SK-N-SH (cell line): Measurements from ENCODE around the gene WEE2. TPM values are rescaled to one million over a fixed set of nuclear protein-coding genes. Genes with fewer than 3 reads are reported as not detected.

ENCODE experiments used
- CTCF ChIA-PET: fragments of 300-600, 350-600 bp; formaldehyde crosslinking; extraction: SDS; loops from one replicate; lab custom pipeline; 2021; lab: Yijun Ruan, JAX
- POLR2A ChIA-PET: fragments of 350-600 bp; sonication (Branson Sonifier 250); formaldehyde crosslinking; extraction: SDS; loops from one replicate; lab custom pipeline; 2020; ENCODE audit warnings: antibody characterized with exemption, inconsistent platforms; lab: Yijun Ruan, JAX
- DNase-seq: peaks from one replicate; pipeline ENCODE4 v3.0.0; 2012
- H2AFZ ChIP-seq: fragments of 200-600 bp; sonication (generic); 2 replicates; pipeline ENCODE4 v1.8.1; 2016; ENCODE audit warnings: antibody characterized with exemption, mild to moderate bottlenecking, low read depth
- H3F3A ChIP-seq: fragments of 200-600 bp; sonication (generic); replicated peaks from 2 replicates; pipeline ENCODE3; 2016; ENCODE audit warnings: antibody characterized with exemption, mild to moderate bottlenecking; ENCODE audit not compliant: insufficient read depth
- H3K27ac ChIP-seq, 2 experiments: fragments of 200-500 bp in 1 of 2; fragments of 200-600 bp in 1 of 2; sonication (Bioruptor generic) in 1 of 2; sonication (generic), shearing (Covaris generic) in 1 of 2; 2 replicates each; pipeline versions ENCODE4 v1.5.1 to v1.6.1; 2014 to 2016; ENCODE audit warnings: low read depth in 2 of 2, inconsistent platforms in 1 of 2, low read length in 1 of 2, mild to moderate bottlenecking in 1 of 2, mixed read lengths in 1 of 2
- H3K27me3 ChIP-seq: fragments of 200-600 bp; sonication (generic), shearing (Covaris generic); 2 replicates; pipeline ENCODE4 v1.6.1; 2016; ENCODE audit warnings: mixed run types; ENCODE audit not compliant: insufficient read depth
- H3K36me3 ChIP-seq, 2 experiments: fragments of 200-500 bp in 1 of 2; fragments of 200-600 bp in 1 of 2; sonication (Bioruptor generic) in 1 of 2; sonication (generic) in 1 of 2; replicated peaks in 1 of 2; 2 replicates each; pipeline versions ENCODE3 to v1.5.1; 2014 to 2016; ENCODE audit warnings: low read length in 1 of 2, mild to moderate bottlenecking in 1 of 2; ENCODE audit not compliant: insufficient read depth in 2 of 2, control insufficient read depth in 1 of 2
- H3K4me1 ChIP-seq, 2 experiments: fragments of 200-500 bp in 1 of 2; fragments of 200-600 bp in 1 of 2; sonication (Bioruptor generic) in 1 of 2; sonication (generic), shearing (Covaris generic) in 1 of 2; 2 replicates each; pipeline versions ENCODE4 v1.5.1 to v1.6.1; 2014 to 2016; ENCODE audit warnings: low read depth in 1 of 2, low read length in 1 of 2, mixed run types in 1 of 2; ENCODE audit not compliant: insufficient read depth in 2 of 2, control insufficient read depth in 1 of 2
- H3K4me2 ChIP-seq: fragments of 200-600 bp; sonication (generic), shearing (Covaris generic); 2 replicates; pipeline ENCODE4 v1.6.1; 2017; ENCODE audit warnings: mixed run types
- H3K4me3 ChIP-seq, 2 experiments: fragments of 200-500 bp in 1 of 2; fragments of 200-600 bp in 1 of 2; sonication (Bioruptor generic) in 1 of 2; sonication (generic), shearing (Covaris generic) in 1 of 2; 2 replicates each; pipeline versions ENCODE4 v1.5.1 to v1.8.1; 2014 to 2016; ENCODE audit warnings: low read depth in 2 of 2, inconsistent platforms in 1 of 2, low read length in 1 of 2, mild to moderate bottlenecking in 1 of 2, mixed read lengths in 1 of 2, moderate library complexity in 1 of 2
- H3K79me2 ChIP-seq: fragments of 200-600 bp; sonication (generic); 2 replicates; pipeline ENCODE4 v1.8.1; 2017; ENCODE audit warnings: mild to moderate bottlenecking; ENCODE audit not compliant: insufficient read depth
- H3K9ac ChIP-seq: fragments of 200-600 bp; sonication (generic); 2 replicates; pipeline ENCODE4 v1.6.1; 2017; ENCODE audit warnings: mixed run types
- H3K9me2 ChIP-seq: fragments of 200-600 bp; sonication (generic); 2 replicates; pipeline ENCODE4 v1.6.1; 2017; ENCODE audit warnings: mixed run types
- H3K9me3 ChIP-seq: fragments of 200-600 bp; sonication (generic); 2 replicates; pipeline ENCODE4 v1.6.1; 2017; ENCODE audit warnings: mixed run types, mild to moderate bottlenecking, moderate library complexity
- H4K20me1 ChIP-seq: fragments of 200-600 bp; sonication (generic); 2 replicates; pipeline ENCODE4 v1.6.1; 2017; ENCODE audit warnings: mild to moderate bottlenecking, mixed run types; ENCODE audit not compliant: insufficient read depth
- CHD2 ChIP-seq: fragments of 150-350 bp; IDR thresholded peaks from 2 replicates; pipeline ENCODE4 v1.6.1; 2018; ENCODE audit warnings: low read length; ENCODE audit not compliant: partially characterized antibody
- ELF1 ChIP-seq: IDR thresholded peaks from 2 replicates; pipeline ENCODE4 v1.4.0; 2012
- EP300 ChIP-seq, 2 experiments: IDR thresholded peaks; 2 replicates each; pipeline versions ENCODE4 v1.4.0 to v1.6.1; 2012; ENCODE audit warnings: borderline replicate concordance in 1 of 2, low read depth in 1 of 2, low read length in 1 of 2
- EZH2phosphoT487 ChIP-seq: fragments of 200-600 bp; sonication (generic); IDR thresholded peaks from 2 replicates; pipeline ENCODE4 v1.6.1; 2017; ENCODE audit warnings: low read depth, mixed run types, mild to moderate bottlenecking, antibody characterized with exemption, moderate library complexity, borderline replicate concordance
- FOSL2 ChIP-seq: IDR thresholded peaks from 2 replicates; pipeline ENCODE4 v1.4.0; 2012; ENCODE audit warnings: low read depth, mild to moderate bottlenecking, moderate library complexity, borderline replicate concordance
- GABPA ChIP-seq: IDR thresholded peaks from 2 replicates; pipeline ENCODE4 v1.4.0; 2012; ENCODE audit warnings: low read depth, mild to moderate bottlenecking
- IRF3 ChIP-seq: fragments of 150-350 bp; IDR thresholded peaks from 2 replicates; pipeline ENCODE4 v1.6.1; 2016; ENCODE audit warnings: mild to moderate bottlenecking, low read depth, low read length
- JUND ChIP-seq: IDR thresholded peaks from 2 replicates; pipeline ENCODE4 v1.4.0; 2012
- MEF2A ChIP-seq: IDR thresholded peaks from 2 replicates; pipeline ENCODE4 v1.4.0; 2012; ENCODE audit warnings: low read depth, borderline replicate concordance
- NRF1 ChIP-seq: IDR thresholded peaks from 2 replicates; pipeline ENCODE4 v1.6.1; 2012; ENCODE audit warnings: low read depth, mild to moderate bottlenecking, low read length
- POLR2AphosphoS5 ChIP-seq: IDR thresholded peaks from 2 replicates; pipeline ENCODE4 v1.6.1; 2012; ENCODE audit warnings: low read depth, low read length
- REST ChIP-seq: IDR thresholded peaks from 2 replicates; pipeline ENCODE4 v1.6.1; 2012; ENCODE audit warnings: mild to moderate bottlenecking, low read depth, low read length, moderate library complexity
- SIN3A ChIP-seq: IDR thresholded peaks from 2 replicates; pipeline ENCODE4 v1.6.1; 2012; ENCODE audit warnings: low read depth, mild to moderate bottlenecking, low read length, moderate library complexity, borderline replicate concordance
- SMC3 ChIP-seq: IDR thresholded peaks from 2 replicates; pipeline ENCODE4 v1.6.1; 2012; ENCODE audit warnings: low read depth, low read length, improper control_type of control experiment
- TAF1 ChIP-seq: IDR thresholded peaks from 2 replicates; pipeline ENCODE4 v1.6.1; 2012; ENCODE audit warnings: low read depth, mild to moderate bottlenecking, low read length, moderate library complexity, borderline replicate concordance
- TCF12 ChIP-seq: IDR thresholded peaks from 2 replicates; pipeline ENCODE4 v1.4.0; 2012
- TEAD4 ChIP-seq: IDR thresholded peaks from 2 replicates; pipeline ENCODE4 v1.4.0; 2012; ENCODE audit warnings: mild to moderate bottlenecking, borderline replicate concordance; ENCODE audit not compliant: insufficient read depth
- USF1 ChIP-seq: IDR thresholded peaks from 2 replicates; pipeline ENCODE4 v1.4.0; 2012; ENCODE audit warnings: low read depth, borderline replicate concordance
- USF2 ChIP-seq: fragments of 150-350 bp; IDR thresholded peaks from 2 replicates; pipeline ENCODE4 v1.6.1; 2017; ENCODE audit warnings: antibody characterized with exemption, low read length, low read depth, borderline replicate concordance
- YY1 ChIP-seq: IDR thresholded peaks from 2 replicates; pipeline ENCODE4 v1.4.0; 2012; ENCODE audit warnings: low read depth, mild to moderate bottlenecking
- WGBS: methylation state at CpG from one replicate; pipeline ENCODE4 v1.1.6; 2017; ENCODE audit warnings: low lambda C conversion rate; 5-methylcytosine and 5-hydroxymethylcytosine counted together
- polyA plus RNA-seq, 3 experiments: library from polyadenylated mRNA; depleted of rRNA; stranded (reverse); fragments of >200 nt; gene quantifications; 2 replicates each; pipeline ENCODE4 v1.2.3, GENCODE V29; 2012

Gene WEE2
- polyA plus RNA-seq, 1 of the 3 experiments (the other 2 are of a cell fraction) = not detected

- Histone ChIP-seq H3K9ac (peak overlapping the region; percentile 38; the same call in 1 of the 2 replicates), H3K4me3 (peak overlapping the region; percentile 65 to 81), H4K20me1 (peaks cover 34% of the 10 kb centered on the region), H3K79me2 (peaks cover 53% of the 10 kb centered on the region), H3K9me3 (no peaks in the 10 kb centered on the region), H3F3A (peaks cover 9% of the 10 kb centered on the region), H3K27me3 (no peaks in the 10 kb centered on the region), H3K27ac (peak overlapping the region in 1 of 2 experiments; percentile 1; a peak in 1 of 4 replicates), H3K4me2 (peak overlapping the region; percentile 76), H3K9me2 (no peaks in the 10 kb centered on the region), H3K36me3 (no peaks in the 10 kb centered on the region), H2AFZ (no peak overlapping the region), H3K4me1 (peaks cover 16 to 21% of the 10 kb centered on the region in 2 experiments; a peak in 3 of 4 replicates)
- 78% methylated on average over 5 of the region's 5 CpGs for WGBS
- POLR2A ChIA-PET = no interaction called here
- DNase-seq = no peak
- TF ChIP-seq MEF2A (no peak), NRF1 (no peak), ELF1 (no peak), EZH2phosphoT487 (no peak), TCF12 (no peak), YY1 (no peak), REST (no peak)
- CTCF ChIA-PET = interaction anchor here (0.7 to 4.2 kb wide), 8 partner anchors 13 to 86 kb away, joined by 3 to 25 read pairs (median 4); partner anchors contain the start of gene SSBP1
Observed at GRCh38 chr7:141700296-141700847, 7.8 kb upstream of the WEE2 start.

- peak overlapping the region in 1 of 2 experiments; percentile 1; a peak in 1 of 4 replicates for H3K27ac ChIP-seq
- 36% methylated on average over 20 of the region's 20 CpGs for WGBS
- no peaks in the 10 kb centered on the region for H3K9me2 ChIP-seq
- H3F3A ChIP-seq = peaks cover 9% of the 10 kb centered on the region
- peak overlapping the region; percentile 65 to 81 for H3K4me3 ChIP-seq
- H3K79me2 ChIP-seq = peaks cover 47% of the 10 kb centered on the region
- H3K9ac ChIP-seq = peak overlapping the region; percentile 38; the same call in 1 of the 2 replicates
- H3K4me1 ChIP-seq = peaks cover 16 to 18% of the 10 kb centered on the region in 2 experiments; a peak in 3 of 4 replicates
- no peak overlapping the region for H2AFZ ChIP-seq
- peak overlapping the region; percentile 76 for H3K4me2 ChIP-seq
- POLR2A ChIA-PET = no interaction called here
- no peaks in the 10 kb centered on the region for H3K9me3 ChIP-seq
- H4K20me1 ChIP-seq = peaks cover 29% of the 10 kb centered on the region
- peak; percentile 36 for DNase-seq
- TF ChIP-seq YY1 = no peak
- TF ChIP-seq GABPA = no peak
- no peak for TF ChIP-seq TAF1
- no peak for TF ChIP-seq SIN3A
- TF ChIP-seq EP300 (IDR thresholded peaks at IDR 0.05; ENCODE audit: borderline replicate concordance in 1 of 2, low read depth in 1 of 2, low read length in 1 of 2) = no peak
- TF ChIP-seq MEF2A = no peak
- TF ChIP-seq NRF1 = no peak
- no peak for TF ChIP-seq JUND
- TF ChIP-seq USF1 = no peak
- no peak for TF ChIP-seq POLR2AphosphoS5
- TF ChIP-seq USF2 = no peak
- no peak for TF ChIP-seq CHD2
- TF ChIP-seq FOSL2 = no peak
- TF ChIP-seq SMC3 = no peak
- no peak for TF ChIP-seq TEAD4
- TF ChIP-seq IRF3 = no peak
- H3K27me3 ChIP-seq = no peaks in the 10 kb centered on the region
- CTCF ChIA-PET = interaction anchor here (0.6 to 4.2 kb wide), 12 partner anchors 12 to 688 kb away, joined by 3 to 25 read pairs (median 4); partner anchors contain the start of genes MRPS33 and SSBP1
- no peaks in the 10 kb centered on the region for H3K36me3 ChIP-seq
Observed at GRCh38 chr7:141700848-141701371, 7.2 kb upstream of the WEE2 start.
